Left lung (tissue), 10 donors: ENCODE results near the gene SLC35G2. TPM values are rescaled to one million over a fixed set of nuclear protein-coding genes. Genes with fewer than 3 reads are reported as not detected.

Experiments
- ATAC-seq: fragments of 200-7000 bp; cut with Tn5 transposase; one replicate; pipeline ENCODE4 v1.9.1; 2020; ENCODE audit warnings: moderate library complexity
- DNase-seq, 4 donors: peaks; one replicate each; pipeline ENCODE4 v3.0.0-alpha.2; 2013 to 2020
- H3K27ac ChIP-seq, 2 donors: fragments of 200-600 bp; sonication (generic) in 1 of 2; one replicate each; pipeline versions ENCODE4 v1.5.0 to v1.8.0; 2020 to 2021
- H3K27me3 ChIP-seq, 2 donors: fragments of 200-600 bp; sonication (generic) in 1 of 2; one replicate each; pipeline versions ENCODE4 v1.5.0 to v1.8.0; 2020 to 2021
- H3K36me3 ChIP-seq, 2 donors: fragments of 200-600 bp; sonication (generic) in 1 of 2; one replicate each; pipeline versions ENCODE4 v1.5.0 to v1.8.0; 2020 to 2021
- H3K4me1 ChIP-seq, 2 donors: fragments of 200-600 bp; one replicate each; pipeline ENCODE4 v1.8.0; 2021
- H3K4me3 ChIP-seq, 2 donors: fragments of 200-600 bp; sonication (generic) in 1 of 2; one replicate each; pipeline versions ENCODE4 v1.5.0 to v1.8.0; 2020 to 2021; ENCODE audit warnings: mild to moderate bottlenecking in 1 of 2
- H3K9me3 ChIP-seq, 2 donors: fragments of 200-600 bp; sonication (generic) in 1 of 2; one replicate each; pipeline versions ENCODE4 v1.5.0 to v1.8.0; 2020 to 2021
- intact Hi-C, 2 donors: fragments of 100-400 bp; cut with DNase I; formaldehyde crosslinking; loops; one replicate each; pipeline versions ENCODE4 v1.11.2 to v1.14.2; 2022
- polyA plus RNA-seq, 6 donors: library from polyadenylated mRNA; unstranded; fragments of 120-200 nt; gene quantifications; one replicate each; pipeline ENCODE4 v1.2.1, GENCODE V29; 2013; ENCODE audit not compliant: insufficient read length in 6 of 6
- total RNA-seq, 2 donors: library from RNA; stranded (reverse); fragmentation: NEBNext Ultra II Directional; extraction: Animal tissue kit (Norgen Biotek cat#: 25700); gene quantifications; one replicate each; pipeline ENCODE4 v1.2.1, GENCODE V29; 2021
- TF ChIP-seq, protein P1 (sequence below), 2 donors: fragments of 200-600 bp; sonication (generic) in 1 of 2; IDR thresholded peaks; one replicate each; pipeline versions ENCODE4 v1.5.0 to v1.8.0; 2021; ENCODE audit warnings: antibody characterized with exemption in 2 of 2
- donor health status: DM: no; HTN: yes; CAD: no.
- donor health status: DM: no; HTN: no; CAD: no.

The SLC35G2 gene
- total and polyA plus RNA-seq, 8 donors = 4.1 to 5.9 (median 4.9) TPM

DNA sequence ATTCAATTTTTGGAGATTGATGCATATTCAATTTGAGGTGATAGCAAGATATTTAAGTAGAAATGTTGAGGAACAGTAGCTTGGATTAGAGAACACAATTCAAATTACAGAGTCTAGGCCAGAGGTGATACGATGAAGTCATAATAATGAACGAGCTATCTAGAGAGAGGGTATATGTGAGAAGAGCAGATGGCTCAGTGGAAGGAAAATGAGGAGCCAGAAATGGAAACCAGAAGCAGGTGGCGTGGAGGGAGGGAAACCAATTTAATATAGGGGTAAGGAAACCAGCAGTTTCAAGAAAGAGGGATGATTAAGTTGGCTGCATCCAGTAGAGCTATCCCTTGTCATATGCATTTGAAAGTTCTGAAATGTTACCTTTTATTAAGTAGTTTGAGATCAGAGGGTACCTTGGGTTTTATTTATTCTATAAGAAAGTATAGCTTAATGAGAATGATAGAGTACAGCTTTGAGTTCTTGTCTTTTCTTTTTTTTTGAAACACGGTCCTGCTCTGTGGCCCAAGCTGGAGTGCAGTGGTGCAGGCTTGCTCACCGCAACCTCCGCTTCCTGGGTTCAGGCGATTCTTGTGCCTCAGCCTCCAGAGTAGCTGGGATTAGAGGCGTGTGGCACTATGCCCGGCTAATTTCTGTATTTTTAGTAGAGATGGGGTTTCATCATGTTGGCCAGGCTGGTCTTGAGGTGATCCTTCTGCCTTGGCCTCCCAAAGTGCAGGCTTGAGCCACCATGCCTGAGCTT, 65.2 kb downstream of the SLC35G2 start:
- Histone ChIP-seq H3K9me3 (no peaks in the 10 kb centered on the region), H3K4me3 (no peak overlapping the region), H3K36me3 (no peaks in the 10 kb centered on the region), H3K4me1 (peaks cover 0 to 55% of the 10 kb centered on the region in 2 donors), H3K27ac (no peak overlapping the region), H3K27me3 (no peaks in the 10 kb centered on the region)
- intact Hi-C loops = no loop called here
- ATAC-seq (no peak), DNase-seq (no peak)
- TF ChIP-seq, protein P1, sequence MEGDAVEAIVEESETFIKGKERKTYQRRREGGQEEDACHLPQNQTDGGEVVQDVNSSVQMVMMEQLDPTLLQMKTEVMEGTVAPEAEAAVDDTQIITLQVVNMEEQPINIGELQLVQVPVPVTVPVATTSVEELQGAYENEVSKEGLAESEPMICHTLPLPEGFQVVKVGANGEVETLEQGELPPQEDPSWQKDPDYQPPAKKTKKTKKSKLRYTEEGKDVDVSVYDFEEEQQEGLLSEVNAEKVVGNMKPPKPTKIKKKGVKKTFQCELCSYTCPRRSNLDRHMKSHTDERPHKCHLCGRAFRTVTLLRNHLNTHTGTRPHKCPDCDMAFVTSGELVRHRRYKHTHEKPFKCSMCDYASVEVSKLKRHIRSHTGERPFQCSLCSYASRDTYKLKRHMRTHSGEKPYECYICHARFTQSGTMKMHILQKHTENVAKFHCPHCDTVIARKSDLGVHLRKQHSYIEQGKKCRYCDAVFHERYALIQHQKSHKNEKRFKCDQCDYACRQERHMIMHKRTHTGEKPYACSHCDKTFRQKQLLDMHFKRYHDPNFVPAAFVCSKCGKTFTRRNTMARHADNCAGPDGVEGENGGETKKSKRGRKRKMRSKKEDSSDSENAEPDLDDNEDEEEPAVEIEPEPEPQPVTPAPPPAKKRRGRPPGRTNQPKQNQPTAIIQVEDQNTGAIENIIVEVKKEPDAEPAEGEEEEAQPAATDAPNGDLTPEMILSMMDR (IDR thresholded peaks at IDR 0.05) = no peak

DNA sequence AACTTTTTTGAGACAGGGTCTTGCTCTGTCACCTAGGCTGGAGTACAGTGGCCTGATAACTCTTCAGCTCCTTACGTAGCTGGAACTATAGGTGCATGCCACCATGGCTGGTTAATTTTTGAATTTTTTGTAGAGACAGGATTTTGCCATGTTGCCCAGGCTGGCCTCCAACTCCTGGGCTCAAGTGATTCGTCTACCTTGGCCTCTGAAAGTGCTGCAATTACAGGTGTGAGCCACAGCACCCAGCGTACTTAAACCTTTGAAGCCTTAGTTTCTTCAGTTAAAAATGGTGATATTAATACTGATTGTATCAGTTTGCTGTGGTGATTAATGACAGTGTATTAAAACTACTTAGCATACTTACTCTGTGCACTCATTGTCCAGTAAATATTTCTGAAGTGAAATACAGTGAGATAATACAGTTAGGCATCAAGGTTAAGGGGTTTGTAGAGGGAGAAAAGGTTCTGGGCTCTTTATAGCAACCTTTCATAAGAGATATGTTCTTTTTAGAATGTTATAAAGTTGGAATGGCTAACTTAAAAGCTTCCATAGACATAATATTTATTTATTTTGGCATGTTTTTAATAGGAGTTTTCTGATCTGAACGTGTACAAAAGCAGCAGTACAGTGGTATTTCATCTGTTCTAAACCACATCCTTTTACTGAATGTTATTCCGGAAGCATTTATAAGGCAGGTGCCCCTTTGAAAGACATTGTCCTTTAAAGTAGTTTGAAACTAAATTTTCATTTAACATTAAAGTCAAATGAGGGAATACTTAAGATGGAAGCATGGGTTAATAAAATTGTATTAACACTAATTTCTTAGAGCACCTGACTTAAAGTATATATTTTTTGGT, 66.7 kb downstream of the SLC35G2 start:
- Histone ChIP-seq H3K4me1 (peaks cover 0 to 55% of the 10 kb centered on the region in 2 donors), H3K9me3 (no peaks in the 10 kb centered on the region), H3K27ac (peak overlapping the region in 1 of 2 donors; percentile 30), H3K36me3 (no peaks in the 10 kb centered on the region), H3K4me3 (no peak overlapping the region), H3K27me3 (no peaks in the 10 kb centered on the region)
- DNase-seq (no peak), ATAC-seq (no peak)
- TF ChIP-seq, protein P1 (IDR thresholded peaks at IDR 0.05) = no peak
- intact Hi-C loops = no loop called here

DNA sequence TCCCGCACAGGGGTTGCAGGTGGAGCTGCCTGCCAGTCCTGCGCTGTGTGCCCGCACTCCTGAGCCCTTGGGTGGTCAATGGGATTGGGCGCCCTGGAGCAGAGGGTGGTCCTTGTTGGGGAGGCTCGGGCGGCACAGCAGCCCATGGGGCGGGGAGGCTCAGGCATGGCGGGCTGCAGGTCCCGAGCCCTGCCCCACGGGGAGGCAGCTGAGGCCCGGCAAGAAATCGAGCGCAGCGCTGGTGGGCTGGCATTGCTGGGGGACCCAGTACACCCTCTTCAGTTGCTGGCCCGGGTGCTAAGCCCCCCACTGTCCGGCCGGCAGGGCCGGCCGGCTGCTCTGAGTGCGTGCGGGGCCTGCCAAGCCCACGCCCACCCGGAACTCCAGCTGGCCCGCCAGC, 71.0 kb downstream of the SLC35G2 start:
- DNase-seq (no peak), ATAC-seq (no peak)
- Histone ChIP-seq H3K36me3 (peaks cover 0 to 5% of the 10 kb centered on the region in 2 donors), H3K9me3 (no peaks in the 10 kb centered on the region), H3K4me3 (no peak overlapping the region), H3K27me3 (no peaks in the 10 kb centered on the region), H3K4me1 (peaks cover 0 to 39% of the 10 kb centered on the region in 2 donors), H3K27ac (no peak overlapping the region)
- TF ChIP-seq, protein P1 (IDR thresholded peaks at IDR 0.05) = no peak
- intact Hi-C loops = no loop called here

DNA sequence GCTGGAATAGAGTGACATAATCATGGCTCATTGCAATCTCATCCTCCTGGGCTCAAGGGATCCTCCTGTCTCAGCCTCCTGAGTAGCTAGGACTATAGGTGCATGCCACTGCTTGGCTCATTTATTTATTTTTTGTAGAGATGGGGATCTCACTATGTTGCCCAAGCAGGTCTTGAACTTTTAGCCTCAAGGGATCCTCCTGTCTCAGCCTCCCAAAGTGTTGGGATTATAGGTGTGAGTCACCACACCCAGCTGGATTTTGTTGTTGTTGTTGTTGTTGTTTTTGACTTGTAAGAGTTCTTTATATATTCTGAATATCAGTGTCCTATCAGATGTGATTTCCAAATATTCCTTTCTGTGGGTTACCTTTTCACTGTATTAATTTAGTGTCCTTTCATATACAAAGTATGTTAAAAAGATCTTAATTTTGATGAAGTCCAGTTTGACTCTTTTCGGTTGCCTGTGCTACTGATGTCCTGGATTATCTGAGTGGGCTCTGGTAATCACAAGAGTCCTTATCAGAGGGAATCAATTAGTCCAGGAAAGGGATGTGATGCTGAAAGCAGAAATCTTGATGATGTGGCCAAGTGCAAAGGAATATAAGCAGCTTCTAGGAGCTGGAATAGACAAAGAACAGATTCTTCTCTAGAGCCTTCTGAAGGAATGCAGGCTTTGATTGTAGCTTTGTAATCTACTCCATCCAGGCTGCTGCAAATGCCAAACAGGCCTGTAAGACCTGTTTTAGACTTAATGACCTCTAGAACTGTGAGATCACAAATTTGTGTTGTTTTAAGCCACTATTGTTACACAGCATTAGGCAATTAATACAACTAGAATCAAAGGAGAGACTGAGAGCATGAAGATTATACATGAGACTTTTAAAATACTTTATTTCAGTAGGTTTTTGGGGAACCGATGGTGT, 73.3 kb downstream of the SLC35G2 start:
- no peak overlapping the region for H3K4me3 ChIP-seq
- intact Hi-C loops = no loop called here
- TF ChIP-seq, protein P1 (IDR thresholded peaks at IDR 0.05) = no peak
- H3K4me1 ChIP-seq = peaks cover 0 to 24% of the 10 kb centered on the region in 2 donors
- peaks cover 0 to 5% of the 10 kb centered on the region in 2 donors for H3K36me3 ChIP-seq
- no peaks in the 10 kb centered on the region for H3K9me3 ChIP-seq
- H3K27ac ChIP-seq = peak overlapping the region in 1 of 2 donors; percentile 13
- no peaks in the 10 kb centered on the region for H3K27me3 ChIP-seq
- ATAC-seq (no peak), DNase-seq (no peak)
